C4-2B (cell line): ENCODE results near the gene ATG7.

Experiments
- ZFX ChIP-seq: fragments of 450-650 bp; IDR thresholded peaks from 2 replicates; pipeline ENCODE4 v1.6.1; 2017
- TF ChIP-seq, protein P1 (sequence below): fragments of 450-650 bp; conservative IDR thresholded peaks from 2 replicates; pipeline ENCODE4 v1.5.1; 2017; ENCODE audit warnings: mild to moderate bottlenecking

DNA sequence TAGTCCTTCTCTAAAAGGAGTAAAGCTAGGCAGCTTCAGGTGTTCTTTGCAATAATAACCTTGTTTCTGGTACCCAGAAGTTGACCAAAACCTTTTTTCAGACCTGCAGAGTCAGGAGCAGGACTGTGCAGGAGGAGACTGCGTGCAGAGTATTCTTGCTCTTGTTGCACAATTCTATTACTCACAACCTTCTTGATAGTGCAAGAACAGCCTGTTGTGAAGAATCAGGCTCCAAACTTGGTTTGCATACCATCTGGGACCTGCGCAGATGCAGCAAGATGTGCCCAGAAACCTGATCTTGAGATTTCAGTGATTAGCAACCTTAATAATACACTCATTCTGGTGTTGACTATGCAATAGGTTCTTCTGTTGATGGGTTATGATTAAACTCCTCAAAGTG, 111.9 kb downstream of the ATG7 start:
- TF ChIP-seq, protein P1, sequence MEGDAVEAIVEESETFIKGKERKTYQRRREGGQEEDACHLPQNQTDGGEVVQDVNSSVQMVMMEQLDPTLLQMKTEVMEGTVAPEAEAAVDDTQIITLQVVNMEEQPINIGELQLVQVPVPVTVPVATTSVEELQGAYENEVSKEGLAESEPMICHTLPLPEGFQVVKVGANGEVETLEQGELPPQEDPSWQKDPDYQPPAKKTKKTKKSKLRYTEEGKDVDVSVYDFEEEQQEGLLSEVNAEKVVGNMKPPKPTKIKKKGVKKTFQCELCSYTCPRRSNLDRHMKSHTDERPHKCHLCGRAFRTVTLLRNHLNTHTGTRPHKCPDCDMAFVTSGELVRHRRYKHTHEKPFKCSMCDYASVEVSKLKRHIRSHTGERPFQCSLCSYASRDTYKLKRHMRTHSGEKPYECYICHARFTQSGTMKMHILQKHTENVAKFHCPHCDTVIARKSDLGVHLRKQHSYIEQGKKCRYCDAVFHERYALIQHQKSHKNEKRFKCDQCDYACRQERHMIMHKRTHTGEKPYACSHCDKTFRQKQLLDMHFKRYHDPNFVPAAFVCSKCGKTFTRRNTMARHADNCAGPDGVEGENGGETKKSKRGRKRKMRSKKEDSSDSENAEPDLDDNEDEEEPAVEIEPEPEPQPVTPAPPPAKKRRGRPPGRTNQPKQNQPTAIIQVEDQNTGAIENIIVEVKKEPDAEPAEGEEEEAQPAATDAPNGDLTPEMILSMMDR, result no peak
- TF ChIP-seq ZFX, result no peak
